ENCODE data around the gene ERC2.

ERC2 gene

DNA sequence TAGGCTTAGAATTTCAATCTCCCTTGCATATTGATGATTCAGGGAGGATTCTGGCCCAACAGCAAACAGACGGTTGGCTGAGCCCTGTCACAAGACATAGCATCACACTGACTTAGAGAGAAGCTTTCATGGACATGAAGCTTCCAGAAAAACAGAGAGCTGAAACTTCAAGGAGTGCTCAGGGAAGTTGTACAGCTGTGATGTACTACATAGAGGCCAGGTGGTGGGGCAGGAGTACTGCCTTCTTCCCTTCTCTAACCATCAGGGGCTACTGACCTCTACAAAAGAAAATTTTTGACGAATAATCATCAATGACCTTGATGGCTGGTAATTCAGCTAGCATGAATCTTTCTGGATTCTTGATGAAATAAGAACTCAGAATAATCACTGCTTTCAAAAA is 378.5 kb downstream of the ERC2 start:
- TF ChIP-seq, protein P1, sequence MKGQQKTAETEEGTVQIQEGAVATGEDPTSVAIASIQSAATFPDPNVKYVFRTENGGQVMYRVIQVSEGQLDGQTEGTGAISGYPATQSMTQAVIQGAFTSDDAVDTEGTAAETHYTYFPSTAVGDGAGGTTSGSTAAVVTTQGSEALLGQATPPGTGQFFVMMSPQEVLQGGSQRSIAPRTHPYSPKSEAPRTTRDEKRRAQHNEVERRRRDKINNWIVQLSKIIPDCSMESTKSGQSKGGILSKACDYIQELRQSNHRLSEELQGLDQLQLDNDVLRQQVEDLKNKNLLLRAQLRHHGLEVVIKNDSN (IDR thresholded peaks at IDR 0.05), result no peak
- TF ChIP-seq TCF12 (IDR thresholded peaks at IDR 0.05; ENCODE audit: low read depth) (no peak), TAF1 (IDR thresholded peaks at IDR 0.05; ENCODE audit: low read depth) (no peak), RAD21 (IDR thresholded peaks at IDR 0.05; ENCODE audit: low read depth) (no peak), NFIC (IDR thresholded peaks at IDR 0.05) (no peak), EGR1 (IDR thresholded peaks at IDR 0.05) (no peak), EP300 (IDR thresholded peaks at IDR 0.05; ENCODE audit: borderline replicate concordance) (no peak)

DNA sequence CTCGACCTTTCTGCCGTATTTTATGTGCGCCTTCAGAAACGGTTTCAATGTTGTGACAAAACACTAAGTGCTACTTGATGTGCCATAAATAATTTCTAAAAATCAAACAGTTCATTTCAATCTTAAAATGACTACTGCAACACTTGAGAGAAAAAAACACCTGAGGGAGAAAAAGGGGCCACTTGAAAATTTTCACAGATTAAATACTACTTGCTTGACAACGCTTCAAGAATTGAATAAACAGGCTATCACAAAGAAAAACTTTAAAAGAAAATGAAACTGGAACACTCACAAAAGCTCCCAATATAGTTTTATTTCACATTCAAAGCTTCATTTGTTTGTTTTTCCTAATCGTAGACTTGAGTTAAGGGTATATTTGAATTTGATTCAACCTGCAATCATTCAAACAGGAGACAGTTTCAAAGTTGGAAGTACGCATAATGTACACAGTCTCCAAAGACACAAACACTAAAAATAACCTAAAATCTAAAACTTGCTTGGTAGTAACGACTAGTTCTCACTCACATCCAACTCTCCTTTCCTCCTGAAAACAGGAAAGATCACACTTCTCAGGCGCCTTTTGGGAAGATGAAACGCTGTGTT is 380.7 kb downstream of the ERC2 start:
- TF ChIP-seq TCF12 (IDR thresholded peaks at IDR 0.05; ENCODE audit: low read depth), result no peak
- TF ChIP-seq EGR1 (IDR thresholded peaks at IDR 0.05), result no peak
- no peak for TF ChIP-seq EP300 (IDR thresholded peaks at IDR 0.05; ENCODE audit: borderline replicate concordance)
- no peak for TF ChIP-seq CREB1 (IDR thresholded peaks at IDR 0.05; ENCODE audit: low read depth)
- TF ChIP-seq RAD21 (IDR thresholded peaks at IDR 0.05; ENCODE audit: low read depth), result no peak
- no peak for TF ChIP-seq NFIC (IDR thresholded peaks at IDR 0.05)
- TF ChIP-seq, protein P1 (IDR thresholded peaks at IDR 0.05), result no peak
- no peak for TF ChIP-seq TAF1 (IDR thresholded peaks at IDR 0.05; ENCODE audit: low read depth)
- no peak for TF ChIP-seq ZBTB7A (IDR thresholded peaks at IDR 0.05; ENCODE audit: low read depth)
- no peak for TF ChIP-seq FOXM1 (IDR thresholded peaks at IDR 0.05; ENCODE audit: borderline replicate concordance, low read depth)
- TF ChIP-seq YY1 (IDR thresholded peaks at IDR 0.05; ENCODE audit: low read depth), result no peak
- no peak for TF ChIP-seq TEAD4 (IDR thresholded peaks at IDR 0.05)
- TF ChIP-seq, protein P2, sequence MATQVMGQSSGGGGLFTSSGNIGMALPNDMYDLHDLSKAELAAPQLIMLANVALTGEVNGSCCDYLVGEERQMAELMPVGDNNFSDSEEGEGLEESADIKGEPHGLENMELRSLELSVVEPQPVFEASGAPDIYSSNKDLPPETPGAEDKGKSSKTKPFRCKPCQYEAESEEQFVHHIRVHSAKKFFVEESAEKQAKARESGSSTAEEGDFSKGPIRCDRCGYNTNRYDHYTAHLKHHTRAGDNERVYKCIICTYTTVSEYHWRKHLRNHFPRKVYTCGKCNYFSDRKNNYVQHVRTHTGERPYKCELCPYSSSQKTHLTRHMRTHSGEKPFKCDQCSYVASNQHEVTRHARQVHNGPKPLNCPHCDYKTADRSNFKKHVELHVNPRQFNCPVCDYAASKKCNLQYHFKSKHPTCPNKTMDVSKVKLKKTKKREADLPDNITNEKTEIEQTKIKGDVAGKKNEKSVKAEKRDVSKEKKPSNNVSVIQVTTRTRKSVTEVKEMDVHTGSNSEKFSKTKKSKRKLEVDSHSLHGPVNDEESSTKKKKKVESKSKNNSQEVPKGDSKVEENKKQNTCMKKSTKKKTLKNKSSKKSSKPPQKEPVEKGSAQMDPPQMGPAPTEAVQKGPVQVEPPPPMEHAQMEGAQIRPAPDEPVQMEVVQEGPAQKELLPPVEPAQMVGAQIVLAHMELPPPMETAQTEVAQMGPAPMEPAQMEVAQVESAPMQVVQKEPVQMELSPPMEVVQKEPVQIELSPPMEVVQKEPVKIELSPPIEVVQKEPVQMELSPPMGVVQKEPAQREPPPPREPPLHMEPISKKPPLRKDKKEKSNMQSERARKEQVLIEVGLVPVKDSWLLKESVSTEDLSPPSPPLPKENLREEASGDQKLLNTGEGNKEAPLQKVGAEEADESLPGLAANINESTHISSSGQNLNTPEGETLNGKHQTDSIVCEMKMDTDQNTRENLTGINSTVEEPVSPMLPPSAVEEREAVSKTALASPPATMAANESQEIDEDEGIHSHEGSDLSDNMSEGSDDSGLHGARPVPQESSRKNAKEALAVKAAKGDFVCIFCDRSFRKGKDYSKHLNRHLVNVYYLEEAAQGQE (IDR thresholded peaks at IDR 0.05; ENCODE audit: low read depth), result no peak
- TF ChIP-seq CEBPB (IDR thresholded peaks at IDR 0.05), result no peak
- TF ChIP-seq, protein P3, sequence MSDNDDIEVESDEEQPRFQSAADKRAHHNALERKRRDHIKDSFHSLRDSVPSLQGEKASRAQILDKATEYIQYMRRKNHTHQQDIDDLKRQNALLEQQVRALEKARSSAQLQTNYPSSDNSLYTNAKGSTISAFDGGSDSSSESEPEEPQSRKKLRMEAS (IDR thresholded peaks at IDR 0.05), result no peak

DNA sequence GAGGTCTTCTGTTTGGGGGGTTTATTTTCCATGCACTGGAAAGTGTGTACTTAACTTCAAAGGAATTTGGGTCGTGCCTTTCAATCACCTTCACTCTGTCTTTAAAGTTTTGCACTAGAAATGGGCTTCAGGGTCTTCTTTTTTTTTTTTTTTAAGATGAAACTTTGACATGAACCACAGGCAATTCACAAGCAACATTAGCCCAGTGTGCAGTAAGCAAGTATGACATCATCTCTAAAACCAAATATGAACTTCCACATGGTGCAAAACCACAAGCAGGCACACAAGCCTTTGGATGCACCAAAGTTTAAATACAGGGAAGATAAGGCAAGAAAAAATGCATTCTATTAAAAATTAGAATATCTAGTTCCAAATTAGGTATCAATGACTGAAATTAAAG is 381.9 kb downstream of the ERC2 start:
- TF ChIP-seq, protein P3 (IDR thresholded peaks at IDR 0.05), result no peak
- no peak for TF ChIP-seq CREB1 (IDR thresholded peaks at IDR 0.05; ENCODE audit: low read depth)
- TF ChIP-seq TAF1 (IDR thresholded peaks at IDR 0.05; ENCODE audit: low read depth), result no peak
- no peak for TF ChIP-seq RAD21 (IDR thresholded peaks at IDR 0.05; ENCODE audit: low read depth)
- TF ChIP-seq ZBTB7A (IDR thresholded peaks at IDR 0.05; ENCODE audit: low read depth), result no peak
- TF ChIP-seq YY1 (IDR thresholded peaks at IDR 0.05; ENCODE audit: low read depth), result no peak
- TF ChIP-seq NFIC (IDR thresholded peaks at IDR 0.05), result no peak
- TF ChIP-seq TCF12 (IDR thresholded peaks at IDR 0.05; ENCODE audit: low read depth), result no peak
- no peak for TF ChIP-seq FOXM1 (IDR thresholded peaks at IDR 0.05; ENCODE audit: borderline replicate concordance, low read depth)
- TF ChIP-seq, protein P1 (IDR thresholded peaks at IDR 0.05), result no peak
- TF ChIP-seq, protein P2 (IDR thresholded peaks at IDR 0.05; ENCODE audit: low read depth), result no peak
- TF ChIP-seq EP300 (IDR thresholded peaks at IDR 0.05; ENCODE audit: borderline replicate concordance), result no peak
- no peak for TF ChIP-seq CEBPB (IDR thresholded peaks at IDR 0.05)

DNA sequence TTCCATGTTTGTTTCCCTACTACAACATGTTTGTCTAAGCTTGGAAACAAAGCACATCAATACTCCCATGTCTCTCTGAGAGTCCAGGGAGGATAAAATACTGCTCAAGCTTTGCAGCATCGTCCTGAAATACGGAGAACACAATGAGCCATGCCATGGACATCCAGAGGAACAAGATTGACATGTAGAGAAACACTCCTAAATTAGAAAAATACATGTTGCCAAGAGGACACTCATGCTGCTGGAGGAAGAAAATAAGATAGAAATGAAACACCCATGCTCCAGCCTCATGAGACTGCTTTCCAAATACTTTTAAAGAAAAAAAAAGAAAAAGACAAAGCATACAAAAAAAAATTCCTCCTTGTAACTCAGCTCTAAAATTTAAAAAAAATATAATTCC is 387.0 kb downstream of the ERC2 start:
- TF ChIP-seq YY1 (IDR thresholded peaks at IDR 0.05; ENCODE audit: low read depth), result no peak
- no peak for TF ChIP-seq ZBTB7A (IDR thresholded peaks at IDR 0.05; ENCODE audit: low read depth)
- no peak for TF ChIP-seq TAF1 (IDR thresholded peaks at IDR 0.05; ENCODE audit: low read depth)
- TF ChIP-seq, protein P2 (IDR thresholded peaks at IDR 0.05; ENCODE audit: low read depth), result no peak
- TF ChIP-seq, protein P3 (IDR thresholded peaks at IDR 0.05), result no peak
- TF ChIP-seq FOXM1 (IDR thresholded peaks at IDR 0.05; ENCODE audit: borderline replicate concordance, low read depth), result no peak
- TF ChIP-seq TEAD4 (IDR thresholded peaks at IDR 0.05), result no peak
- TF ChIP-seq CEBPB (IDR thresholded peaks at IDR 0.05), result no peak
- no peak for TF ChIP-seq CREB1 (IDR thresholded peaks at IDR 0.05; ENCODE audit: low read depth)
- TF ChIP-seq EGR1 (IDR thresholded peaks at IDR 0.05), result no peak
- TF ChIP-seq RAD21 (IDR thresholded peaks at IDR 0.05; ENCODE audit: low read depth), result no peak
- no peak for TF ChIP-seq EP300 (IDR thresholded peaks at IDR 0.05; ENCODE audit: borderline replicate concordance)
- no peak for TF ChIP-seq TCF12 (IDR thresholded peaks at IDR 0.05; ENCODE audit: low read depth)

All from Ishikawa (cell line).